GM21529 (cell line): Measurements from ENCODE around the gene GLRX3.
"Not testable (repeated sequence)": the region's sequence is repeated elsewhere in the genome, so short reads cannot be mapped to it uniquely, and the experiment has no call there.

Experiments
- ATAC-seq: cut with Tn5 transposase; IDR thresholded peaks from one replicate; pipeline ENCODE4 v1.9.1; 2021; ENCODE audit not compliant: unreplicated experiment

The GLRX3 gene

DNA sequence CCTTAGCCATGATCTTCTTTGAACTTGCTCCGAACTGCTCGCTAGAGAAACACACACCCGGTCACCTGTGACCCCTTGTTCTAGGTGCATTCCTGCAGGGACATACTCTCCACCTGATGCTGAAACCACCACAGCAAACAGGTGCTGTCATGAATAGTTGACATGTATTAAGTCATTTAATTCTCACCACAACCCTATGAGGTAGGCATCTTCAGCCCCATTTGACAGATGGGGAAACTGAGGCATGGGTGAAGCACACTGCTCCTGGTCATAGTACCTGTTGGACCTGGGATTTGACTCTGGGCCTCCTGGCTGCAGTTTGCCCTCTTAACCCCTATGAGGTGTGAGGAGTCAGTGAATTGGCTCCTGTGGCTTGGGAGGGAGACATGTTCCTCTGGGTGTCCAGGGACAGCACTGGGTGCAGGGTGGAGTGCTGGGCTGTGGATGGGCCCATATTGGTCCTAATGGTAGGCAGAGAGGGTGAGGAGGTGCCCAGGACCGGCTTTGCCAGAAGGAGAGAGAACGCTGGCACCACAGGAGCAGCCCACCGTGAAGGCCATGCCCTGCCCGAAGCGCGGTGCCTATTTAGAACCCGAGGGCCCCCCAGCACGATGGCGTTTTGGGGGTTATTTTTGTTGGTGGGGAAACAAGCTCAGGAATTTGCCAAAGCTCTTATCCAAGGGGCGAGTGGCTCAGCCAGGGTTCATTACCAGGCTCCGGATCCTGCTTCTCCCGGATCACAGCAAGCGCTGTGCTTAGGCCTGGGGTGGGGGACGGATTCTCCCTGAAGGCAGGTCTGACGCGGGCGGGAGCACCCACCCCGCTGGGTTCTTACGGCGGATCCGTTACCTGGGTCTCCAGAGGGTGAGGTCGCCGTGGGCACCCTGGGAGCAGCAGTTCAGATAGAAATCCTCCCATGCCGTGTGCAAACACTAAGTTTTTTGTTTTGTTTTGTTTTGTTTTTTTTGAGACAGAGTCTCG is 52.3 kb downstream of the GLRX3 start:
- ATAC-seq: no peak

DNA sequence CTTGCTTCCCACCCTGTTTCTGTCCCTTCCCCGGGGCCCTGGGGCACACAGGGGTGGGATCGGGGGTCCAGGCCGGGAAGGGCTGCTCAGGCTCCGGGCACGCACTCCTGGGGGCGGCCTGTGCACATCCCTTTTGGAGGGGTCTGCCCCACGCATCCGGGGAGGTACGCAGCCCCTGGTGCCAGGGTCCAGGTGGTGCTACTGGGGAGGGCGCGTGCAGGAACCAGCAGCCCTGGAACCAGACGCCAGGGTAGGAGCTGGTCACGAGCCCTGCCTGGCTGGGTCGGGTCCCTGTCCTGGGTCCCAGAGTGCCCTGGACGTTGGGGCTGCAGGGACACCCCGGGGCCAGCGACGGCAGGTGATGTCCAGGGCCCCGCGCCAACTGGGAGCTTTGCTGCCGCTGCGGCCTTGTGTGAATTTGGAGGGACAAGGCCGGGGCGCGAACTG is 53.4 kb downstream of the GLRX3 start:
- no peak for ATAC-seq

DNA sequence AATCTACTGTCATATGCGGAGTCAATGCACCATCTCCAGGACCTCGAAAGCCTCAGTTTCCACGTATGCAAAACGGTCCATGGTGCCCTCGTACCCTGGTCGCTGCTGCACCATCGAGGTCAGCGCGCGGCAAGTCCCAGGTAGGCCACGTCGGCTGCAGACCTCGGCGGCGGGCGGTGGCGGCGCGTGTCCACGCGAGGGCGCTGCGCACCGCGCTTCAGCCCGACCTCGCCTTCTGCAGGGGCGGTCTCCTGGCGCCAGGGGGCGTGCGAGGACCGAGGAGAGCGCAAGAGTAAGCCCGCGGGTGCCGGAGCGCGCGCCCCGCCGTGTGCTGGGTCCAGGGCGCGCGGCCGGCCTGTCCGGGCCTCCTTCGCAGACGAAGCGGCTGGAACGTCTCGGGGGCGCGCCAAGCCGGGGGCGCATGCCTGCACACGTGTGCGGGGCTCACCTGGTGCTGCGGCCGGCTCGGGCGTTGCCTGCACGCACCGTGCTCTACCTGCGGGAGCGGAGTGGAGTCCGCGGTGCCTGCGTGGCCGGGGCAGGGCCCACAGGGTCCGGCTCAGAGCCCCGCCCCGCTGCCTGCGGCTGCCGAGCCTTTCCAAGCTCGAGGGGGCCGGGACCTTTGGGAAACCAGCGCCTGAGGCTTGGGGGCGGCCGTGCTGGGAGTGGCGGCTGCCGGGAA is 54.0 kb downstream of the GLRX3 start:
- peak; percentile 87 for ATAC-seq

DNA sequence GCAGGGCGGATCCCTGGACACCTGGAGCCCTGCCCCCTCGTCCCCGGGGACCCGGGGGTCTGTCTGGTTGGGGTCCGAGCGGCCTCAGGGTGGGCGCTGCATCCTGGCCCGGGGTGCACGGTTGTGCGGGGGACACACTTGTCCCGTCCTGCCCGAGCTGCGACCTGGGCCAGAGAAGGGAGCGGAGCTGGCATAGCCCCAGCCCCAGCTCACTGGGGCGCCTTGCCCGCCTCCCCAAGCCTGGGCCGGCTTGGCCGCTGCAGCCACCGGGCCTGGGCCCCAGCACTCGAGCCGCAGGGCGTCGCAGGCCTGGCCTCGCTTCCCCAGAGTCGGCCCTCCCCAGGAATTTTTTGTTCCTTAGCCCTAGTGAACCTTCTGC is 54.5 kb downstream of the GLRX3 start:
- ATAC-seq: no peak

DNA sequence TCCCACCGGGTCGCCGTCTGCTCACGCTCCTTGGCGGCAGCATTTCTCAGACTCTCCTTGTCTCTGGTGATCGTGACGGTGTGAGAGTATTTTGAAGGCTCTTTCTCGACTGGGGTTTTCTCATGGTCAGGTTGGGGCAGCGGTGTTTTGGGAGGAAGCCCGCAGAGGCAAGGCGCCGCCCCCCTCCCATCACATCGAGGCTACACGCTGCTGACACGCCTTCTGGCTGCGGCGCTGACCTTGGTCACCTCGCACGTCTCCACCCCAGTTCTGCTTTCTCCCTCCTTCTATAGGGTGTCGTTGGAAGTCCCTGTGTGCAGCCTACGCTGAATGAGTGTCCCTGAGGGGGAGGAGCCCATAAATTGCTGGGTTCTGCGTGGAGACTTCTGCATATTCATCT is 55.2 kb downstream of the GLRX3 start:
- ATAC-seq: no peak

DNA sequence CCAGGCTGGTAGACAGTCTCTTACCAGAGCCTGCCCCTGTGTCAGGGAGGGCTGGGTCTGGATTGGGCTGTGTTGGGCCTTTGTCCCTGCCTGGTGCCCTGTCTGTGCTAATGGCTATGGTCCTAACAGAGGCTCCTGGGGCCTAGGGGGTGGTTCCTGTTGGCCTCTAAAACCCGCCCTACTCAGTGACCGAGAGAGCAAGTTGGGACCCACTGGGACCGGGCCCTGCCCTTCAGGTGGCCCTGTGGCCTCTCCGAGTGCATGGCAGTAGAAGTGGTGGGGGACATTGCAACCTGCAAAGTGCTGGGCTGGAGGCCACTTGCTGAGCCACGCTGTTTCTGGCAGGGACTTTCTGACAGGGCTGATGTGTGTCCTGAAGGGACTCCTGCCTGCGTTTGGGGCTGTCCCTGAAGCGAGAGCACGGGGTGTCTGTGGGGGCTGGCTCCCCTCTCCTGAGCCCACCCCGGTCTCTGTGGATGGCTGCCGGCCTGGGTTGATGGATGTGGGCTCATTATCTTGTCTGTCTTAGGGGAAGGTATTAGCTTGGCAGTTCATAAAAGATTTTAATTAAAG is 56.2 kb downstream of the GLRX3 start:
- ATAC-seq: no peak

DNA sequence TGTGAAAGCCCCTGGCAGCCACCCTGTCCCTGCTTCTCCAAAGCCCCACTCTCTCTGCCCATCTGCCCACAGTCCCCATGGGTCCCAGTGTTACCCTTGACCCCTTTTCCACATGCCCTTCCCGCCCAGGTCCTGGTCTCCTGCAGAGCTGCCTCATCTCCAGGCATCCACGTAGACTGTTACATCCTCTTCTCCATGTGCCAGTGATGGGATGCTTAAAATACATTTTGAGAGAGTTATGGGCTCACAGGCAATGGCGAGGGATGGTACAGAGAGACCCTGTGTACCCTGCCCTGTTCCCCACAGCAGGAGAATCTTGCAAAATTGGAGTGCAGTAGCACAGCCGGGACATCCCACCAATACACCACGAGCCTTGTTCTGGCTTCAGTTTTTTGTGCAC is 56.8 kb downstream of the GLRX3 start:
- no peak for ATAC-seq

DNA sequence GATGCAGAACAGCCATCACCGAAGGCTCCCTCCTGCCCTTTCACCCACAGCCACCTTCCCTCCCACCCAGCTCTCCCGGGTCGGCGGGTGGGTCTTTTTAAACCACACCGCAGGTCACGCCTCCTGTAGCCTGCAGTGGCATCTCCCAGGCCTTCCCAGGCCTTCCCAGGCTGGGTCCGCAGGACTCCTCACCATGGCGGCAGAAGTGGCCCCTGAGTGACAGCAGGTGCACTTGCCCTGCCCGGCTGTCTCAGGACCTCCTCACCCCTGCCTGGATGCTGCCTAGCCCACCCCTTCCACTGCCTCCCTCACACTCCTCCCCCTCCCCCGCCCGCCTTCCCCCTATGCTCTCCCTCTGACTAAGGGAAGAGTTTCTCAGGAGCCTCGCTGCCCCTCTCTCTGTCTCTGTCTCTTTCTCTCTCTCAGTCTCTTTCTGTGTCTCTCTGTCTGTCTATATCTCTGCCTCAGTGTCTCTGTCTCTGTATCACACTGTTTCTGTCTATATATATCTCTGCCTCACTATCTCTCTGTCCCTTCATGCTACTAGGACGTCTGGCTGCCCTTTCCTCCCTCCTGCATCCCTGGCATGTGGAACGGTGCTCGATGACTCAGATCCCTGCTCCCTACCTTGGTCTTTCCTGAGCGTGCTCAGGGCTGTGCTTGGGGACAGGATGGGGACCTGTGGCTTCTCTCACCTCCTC is 57.5 kb downstream of the GLRX3 start:
- ATAC-seq: no peak

DNA sequence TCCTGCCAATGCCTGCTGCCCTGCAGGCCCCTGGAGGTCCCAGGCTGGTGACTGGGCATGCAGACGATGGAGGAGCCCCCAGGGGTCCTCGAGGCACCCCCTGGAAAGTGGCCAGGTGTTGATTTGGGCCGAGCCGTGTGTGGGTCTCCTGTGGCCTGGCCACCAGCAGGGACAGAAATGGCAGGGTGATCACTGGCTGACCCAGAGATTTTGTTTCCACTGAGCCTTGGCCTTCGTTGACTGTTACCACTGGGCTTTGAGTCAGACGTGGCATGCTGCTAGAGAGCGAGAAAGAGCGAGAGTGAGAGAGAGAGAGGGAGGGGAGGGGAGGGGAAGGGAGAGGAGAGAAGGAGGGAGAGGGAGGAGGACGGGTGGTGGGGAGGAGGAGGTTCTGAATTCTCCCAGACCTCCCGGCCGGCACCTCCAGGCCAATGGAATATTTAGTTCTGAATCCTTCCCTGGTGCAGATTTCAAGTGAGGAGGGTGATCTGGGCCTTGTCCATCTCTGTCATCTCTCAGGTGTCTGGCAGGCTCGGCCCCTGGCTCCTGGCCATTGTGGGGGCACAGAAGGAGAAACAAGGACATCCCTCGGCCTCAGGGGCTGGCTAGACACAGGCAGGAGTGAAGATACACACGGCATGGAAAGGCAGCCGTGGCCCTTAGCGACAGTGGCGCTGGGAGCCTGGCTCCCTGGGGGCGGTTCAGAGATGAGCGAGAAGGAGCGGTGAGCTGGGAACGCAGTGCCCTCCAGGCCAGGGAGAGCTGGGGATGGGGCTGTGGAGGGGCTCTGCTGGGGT is 58.2 kb downstream of the GLRX3 start:
- no peak for ATAC-seq

DNA sequence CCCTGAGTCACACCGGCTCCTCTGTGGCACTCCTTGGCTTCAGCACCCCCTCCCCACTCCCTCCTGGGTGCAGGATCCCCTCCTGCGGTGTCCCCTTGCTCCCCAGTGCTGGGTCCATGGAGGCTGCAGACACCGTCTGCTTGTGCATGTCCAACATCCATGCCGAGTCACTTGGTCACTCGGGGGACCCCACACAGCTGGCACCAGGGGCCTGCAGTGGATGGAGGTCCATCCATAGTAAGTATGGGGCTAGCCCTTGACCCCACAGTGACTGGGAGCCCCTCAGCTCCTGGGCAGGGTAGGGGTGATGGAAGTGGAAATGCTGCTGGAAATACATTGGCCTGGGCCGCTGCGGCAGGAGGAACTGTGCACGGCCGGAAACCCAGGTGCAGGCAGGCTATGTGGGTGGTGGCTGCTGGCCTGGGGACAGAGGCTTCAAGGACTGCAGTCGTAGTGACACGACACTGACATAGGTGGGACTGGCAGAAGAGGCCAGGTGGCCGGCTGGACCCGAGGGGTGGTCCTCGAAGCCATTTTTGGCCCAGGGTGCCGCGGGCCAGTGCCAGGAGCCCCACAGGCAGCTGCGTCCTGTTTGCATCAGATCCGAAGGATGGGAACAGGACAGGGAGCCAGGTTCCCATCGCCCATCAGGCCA is 58.9 kb downstream of the GLRX3 start:
- ATAC-seq: no peak

DNA sequence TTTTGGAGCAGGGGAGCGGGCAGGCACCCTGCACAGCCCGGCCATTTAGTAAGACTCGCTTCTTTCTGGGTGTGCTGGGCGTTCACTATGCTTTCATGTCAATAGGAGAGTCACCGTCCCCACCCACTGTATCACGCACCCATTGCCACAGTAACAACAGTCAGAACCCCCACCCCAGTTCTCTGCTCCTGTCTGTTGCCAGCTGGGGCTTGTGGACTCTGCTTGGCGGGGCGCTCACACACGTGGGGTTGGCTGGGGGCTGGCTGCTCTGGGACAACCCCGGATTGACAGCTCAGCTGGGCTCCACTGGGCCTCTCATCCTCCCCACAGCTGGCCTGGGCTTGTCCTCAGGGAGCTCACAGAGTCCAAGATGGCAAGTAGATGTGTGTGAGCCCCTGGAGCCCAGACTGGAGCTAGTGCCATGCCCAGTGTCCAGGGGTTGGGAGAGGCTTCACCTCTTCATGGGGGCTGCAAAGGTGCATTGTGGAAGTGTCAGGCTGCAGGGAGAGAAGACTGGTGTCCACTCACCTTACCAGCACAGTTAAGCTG is 59.6 kb downstream of the GLRX3 start:
- ATAC-seq: no peak

DNA sequence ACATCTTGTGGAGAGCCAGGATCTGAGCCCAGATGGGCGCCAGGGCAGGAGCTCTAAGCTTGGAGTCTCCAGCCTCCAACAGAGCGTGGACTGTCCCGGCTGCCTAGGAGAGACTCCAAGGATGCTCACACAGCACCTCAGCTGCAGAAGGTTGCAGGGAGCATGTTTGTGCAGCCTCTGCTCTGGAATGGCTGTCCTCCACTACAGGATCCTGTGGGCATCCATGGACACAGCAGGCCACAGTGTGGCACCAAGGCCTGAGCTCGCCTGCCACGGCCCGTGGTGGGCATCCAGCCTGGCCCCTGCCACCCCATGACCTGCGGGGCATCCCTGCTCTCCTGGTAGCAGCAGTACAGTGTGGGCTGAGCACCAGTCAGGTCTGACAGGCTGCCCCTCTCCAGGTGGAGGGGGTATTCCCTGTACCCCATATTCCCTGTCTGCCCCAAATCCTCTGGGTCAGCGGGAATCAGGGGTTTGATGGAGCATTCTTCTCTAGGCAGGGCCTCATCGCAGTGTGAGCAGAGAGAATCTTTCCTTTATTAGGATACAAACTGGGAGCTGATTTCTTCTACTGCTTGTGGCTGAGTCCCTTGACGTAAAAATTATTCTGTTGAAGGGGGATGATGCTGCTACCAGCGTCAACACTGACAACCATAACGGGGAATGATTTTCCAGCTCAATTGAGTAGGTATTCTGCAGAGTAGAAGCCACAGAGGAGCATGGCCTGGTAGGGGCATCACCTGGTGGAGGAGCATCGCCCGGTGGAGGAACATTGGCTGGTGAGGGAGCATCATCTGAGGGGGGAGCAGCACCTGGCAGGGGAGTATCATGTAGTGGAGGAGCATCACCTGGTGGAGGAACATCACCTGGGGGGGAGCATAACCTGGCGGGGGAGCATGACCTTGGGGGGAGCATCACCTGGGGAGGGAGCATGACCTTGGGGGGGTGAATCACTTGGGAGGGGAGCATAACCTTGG is 60.6 kb downstream of the GLRX3 start:
- no peak for ATAC-seq

DNA sequence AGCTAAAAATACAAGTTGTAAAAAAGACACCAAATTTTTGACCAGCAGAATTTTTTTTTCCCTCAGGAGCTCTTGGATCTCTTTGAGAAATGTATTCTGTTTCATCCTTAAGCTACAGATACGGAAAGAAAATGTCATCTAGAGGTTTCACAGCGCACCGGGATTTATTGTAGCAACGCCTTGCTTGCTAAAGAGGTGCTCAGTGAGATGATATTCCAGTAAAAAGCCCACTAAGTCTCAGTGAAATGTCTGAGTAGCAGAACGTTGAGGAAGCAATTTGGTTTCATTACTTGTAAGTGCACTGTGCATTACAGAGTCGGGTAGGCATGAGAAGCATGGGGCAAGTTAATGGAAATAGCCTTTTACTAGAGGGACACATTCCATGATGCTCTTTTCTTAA is 62.5 kb downstream of the GLRX3 start:
- no peak for ATAC-seq

DNA sequence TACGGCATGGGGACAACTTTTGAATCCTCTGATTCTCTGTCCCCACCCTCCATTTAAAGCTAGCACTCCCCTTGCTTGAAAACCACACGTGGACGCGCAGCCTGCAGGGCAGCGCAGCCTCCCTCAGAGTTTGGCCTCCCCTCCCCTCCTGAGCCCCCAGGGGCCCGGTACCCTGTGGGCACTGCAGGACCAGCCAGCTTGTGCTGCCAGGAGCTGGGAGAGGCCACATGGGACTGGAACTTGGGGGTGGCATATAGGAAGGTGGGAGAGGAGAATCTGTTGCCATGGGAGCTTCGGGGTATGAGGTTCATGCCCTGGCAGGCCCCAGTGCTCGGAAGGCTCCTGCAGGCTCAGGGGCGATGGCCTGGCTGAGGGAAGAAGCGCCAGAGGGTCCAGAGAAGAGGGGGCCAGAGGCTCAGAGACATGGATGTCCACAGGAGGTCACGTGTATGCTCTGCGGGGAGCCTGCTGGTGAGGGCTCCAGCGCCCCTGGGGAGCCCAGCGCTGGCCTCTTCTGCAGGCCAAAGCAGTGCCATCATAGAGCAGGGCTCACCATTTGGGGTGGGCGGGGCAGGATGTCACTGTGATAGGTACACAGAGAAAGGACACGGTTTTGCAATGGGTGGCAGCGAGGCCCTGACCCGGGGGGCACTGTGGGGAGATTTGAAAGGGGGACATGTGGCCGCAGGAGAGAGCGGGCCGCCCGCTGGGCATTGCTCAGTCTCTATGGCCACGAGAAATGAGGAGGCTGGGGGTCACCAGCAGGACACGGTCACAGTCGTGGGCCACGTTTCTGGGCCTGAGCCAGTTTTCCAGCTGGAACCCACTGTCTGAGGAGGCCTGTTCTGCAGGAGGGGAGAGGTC is 64.2 kb downstream of the GLRX3 start:
- no peak for ATAC-seq

DNA sequence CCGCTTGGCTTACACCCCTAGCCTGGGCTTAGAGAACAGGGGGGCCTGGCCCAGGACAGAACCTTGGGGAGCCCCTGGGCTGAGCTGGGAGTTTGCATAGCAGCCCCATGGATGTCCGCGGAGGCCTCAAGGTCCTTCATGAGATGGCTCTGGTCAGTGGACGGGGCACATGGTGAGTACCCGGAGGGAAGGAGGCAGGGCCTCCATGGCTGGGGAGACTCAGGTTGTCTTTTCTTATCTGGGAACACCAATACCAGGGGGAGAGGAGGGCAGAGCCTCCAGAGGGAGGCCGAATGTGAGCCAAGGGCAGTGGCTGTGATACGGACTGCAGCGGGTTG is 64.8 kb downstream of the GLRX3 start:
- ATAC-seq: no peak

DNA sequence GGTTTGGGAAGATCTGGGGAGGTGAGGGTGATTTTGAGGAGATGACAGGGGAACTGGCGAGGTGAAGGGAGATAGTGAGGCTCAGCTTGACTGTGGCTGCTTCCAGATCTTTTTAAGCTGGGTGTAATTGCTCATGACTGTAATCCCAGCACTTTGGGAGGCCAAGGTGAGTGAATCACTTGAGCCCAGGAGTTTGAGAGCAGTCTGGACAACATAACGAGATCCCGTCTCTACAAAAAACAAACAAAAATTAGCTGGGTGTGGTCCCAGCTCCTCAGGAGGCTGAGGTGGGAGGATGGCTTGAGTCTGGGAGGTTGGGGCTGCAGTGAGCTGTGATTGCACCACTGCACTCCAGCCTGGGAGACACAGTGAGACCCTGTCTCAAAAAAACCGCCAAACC is 66.0 kb downstream of the GLRX3 start:
- ATAC-seq: not testable (repeated sequence)

DNA sequence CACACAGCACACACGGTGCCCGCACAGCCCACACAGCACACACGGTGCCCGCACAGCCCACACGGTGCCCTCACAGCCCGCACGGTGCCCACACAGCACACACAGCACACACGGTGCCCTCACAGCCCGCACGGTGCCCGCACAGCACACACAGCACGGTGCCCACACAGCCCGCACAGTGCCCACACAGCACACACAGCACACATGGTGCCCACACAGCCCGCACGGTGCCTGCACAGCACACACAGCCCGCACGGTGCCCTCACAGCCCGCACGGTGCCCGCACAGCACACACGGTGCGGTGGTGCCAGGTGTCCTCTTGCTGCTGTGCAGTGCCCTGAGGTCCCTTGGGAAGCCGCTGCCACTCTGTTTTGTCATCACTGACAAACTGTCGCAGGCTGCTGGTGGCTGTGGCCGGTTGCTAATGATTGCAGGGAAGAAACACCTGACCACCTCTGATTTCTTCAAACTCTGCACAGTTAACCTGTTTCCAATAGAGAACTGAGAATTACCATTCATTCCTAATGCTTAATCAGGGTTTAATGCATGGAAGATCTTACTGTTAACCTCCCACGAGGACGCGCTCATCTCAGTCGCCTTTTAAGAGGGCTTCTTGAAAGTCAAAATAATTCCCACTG is 66.9 kb downstream of the GLRX3 start:
- no peak for ATAC-seq
